ENCODE data around the gene CEP135. TPM values are rescaled to one million over a fixed set of nuclear protein-coding genes. Genes with fewer than 3 reads are reported as not detected.
"Not testable (repeated sequence)": the region's sequence is repeated elsewhere in the genome, so short reads cannot be mapped to it uniquely, and the experiment has no call there.

CEP135 gene
- total RNA-seq, 1 experiment from 2014 or later, result 0.81 TPM

GRCh38 chr4:55933611-55934010 lies 15.1 kb upstream of the CEP135 start:
- in situ Hi-C loops (cut with HindIII; ENCODE audit: low pct_unique_long_range_greater_than_20kb, low sequenced_read_pairs), result no loop called here
- peak; percentile 2 for DNase-seq (ENCODE audit: low read depth)

DNA sequence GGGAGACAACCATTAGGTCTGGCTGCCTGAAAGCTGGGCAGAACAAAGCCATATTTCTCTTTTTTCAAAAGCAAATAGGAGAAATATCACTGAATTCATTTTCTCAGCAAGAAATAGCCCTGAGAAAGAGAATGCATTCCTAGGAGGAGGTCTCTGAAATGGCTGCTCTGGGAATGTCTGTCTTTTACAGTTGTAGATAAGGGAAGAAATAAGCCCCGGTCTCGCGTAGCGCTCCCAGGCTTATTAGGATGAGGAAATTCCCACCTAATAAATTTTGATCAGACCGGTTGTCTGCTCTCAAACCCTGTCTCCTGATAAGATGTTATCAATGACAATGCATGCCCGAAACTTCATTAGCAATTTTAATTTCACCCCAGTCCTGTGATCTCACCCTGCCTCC lies 12.8 kb upstream of the CEP135 start:
- DNase-seq (ENCODE audit: low read depth); in situ Hi-C loops (cut with HindIII; ENCODE audit: low pct_unique_long_range_greater_than_20kb, low sequenced_read_pairs): not testable (repeated sequence)

DNA sequence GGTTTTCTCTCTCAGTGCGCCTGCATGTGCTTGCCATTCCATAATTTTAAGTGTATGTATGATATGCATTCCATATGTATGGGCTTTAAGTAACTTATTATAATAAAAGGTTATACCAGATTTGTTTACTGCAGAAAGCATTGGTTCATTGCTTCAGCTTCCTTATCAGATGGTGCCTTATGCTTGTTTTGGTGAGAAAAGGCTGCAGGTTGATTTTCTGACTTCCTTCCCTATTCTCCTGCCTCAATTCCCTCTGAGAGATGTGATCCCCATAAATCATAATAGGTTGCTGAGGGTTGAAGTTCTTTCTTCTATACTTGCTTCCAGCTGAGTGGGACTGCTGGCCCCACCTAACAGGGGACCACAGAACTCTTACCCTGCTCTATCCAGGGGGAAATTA lies 10.3 kb upstream of the CEP135 start:
- in situ Hi-C loops (cut with HindIII; ENCODE audit: low pct_unique_long_range_greater_than_20kb, low sequenced_read_pairs), result no loop called here
- DNase-seq (ENCODE audit: low read depth), result no peak

DNA sequence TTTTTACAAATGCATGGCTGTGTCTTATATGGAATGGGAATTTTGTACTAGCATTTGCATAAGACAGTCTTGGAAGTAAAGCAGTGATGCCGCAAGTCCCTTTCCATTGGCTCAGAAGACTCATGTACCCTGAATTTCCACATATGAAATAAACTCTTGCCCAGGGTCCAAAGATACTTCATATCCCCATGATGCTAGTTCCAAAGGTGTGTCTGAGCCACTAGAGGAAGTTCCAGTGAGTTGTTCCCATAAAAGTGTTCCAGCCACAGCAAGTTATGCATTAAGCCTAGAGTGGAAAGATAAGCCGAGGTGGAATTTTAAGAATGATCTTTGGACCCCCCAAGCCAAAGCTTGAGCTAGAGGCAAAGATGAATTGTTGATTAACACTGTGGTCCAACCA lies 9.3 kb upstream of the CEP135 start:
- no peak for DNase-seq (ENCODE audit: low read depth)
- in situ Hi-C loops (cut with HindIII; ENCODE audit: low pct_unique_long_range_greater_than_20kb, low sequenced_read_pairs), result no loop called here

DNA sequence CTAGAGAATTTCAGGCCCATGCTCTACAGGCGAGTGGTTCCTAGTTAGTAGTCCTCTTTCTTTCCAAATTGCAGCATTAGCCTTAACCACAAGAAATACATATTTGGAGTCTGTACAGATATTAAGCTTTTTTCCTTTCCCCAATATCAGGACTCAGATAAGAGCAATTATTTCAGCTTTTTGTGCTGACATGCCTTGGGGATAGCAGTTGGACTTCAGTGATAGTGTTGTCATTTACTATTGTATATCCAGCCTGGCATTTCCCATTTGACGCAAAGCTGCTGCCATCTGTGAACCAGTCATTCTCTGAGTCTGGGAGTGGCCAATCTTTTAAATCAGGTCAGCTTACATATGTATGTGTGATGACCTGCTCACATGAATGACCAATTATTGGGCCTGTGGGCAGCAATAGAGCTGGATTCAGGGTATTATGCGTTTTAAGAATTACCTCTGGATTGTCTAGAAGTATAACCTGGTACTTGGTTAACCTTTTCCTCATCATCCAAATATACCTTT lies 6.8 kb upstream of the CEP135 start:
- in situ Hi-C loops (cut with HindIII; ENCODE audit: low pct_unique_long_range_greater_than_20kb, low sequenced_read_pairs), result no loop called here
- DNase-seq (ENCODE audit: low read depth), result no peak

DNA sequence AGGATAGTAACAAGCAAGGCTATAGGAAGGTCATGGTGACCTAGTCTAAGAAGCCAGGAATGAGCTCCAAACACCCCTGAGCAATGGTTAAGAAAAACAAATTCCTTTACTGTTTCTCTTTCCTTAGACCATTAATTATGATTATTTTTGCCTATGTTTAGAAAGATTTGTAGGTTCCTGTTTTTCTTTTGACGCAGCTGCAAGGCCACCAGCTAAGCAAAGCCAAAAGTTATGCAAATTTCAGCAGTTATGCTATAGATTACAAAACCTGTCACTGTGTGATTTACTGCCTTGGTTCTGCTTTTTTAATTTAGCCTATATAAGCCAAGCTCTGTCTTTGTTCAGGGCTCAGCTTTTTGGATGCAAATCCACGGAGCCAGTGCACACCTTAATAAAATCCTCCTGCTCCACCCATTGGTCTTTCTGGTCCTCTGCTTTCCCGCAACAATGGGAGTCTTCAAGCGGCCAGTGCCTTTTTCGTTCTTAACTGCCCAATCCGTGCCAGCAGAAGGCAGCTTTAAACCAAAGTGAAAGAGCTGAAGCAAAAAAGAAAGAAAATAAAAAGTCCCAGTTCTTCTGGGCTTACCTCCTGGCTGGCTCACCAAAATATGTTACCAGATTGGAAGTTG lies 1.4 kb upstream of the CEP135 start:
- no peak for DNase-seq (ENCODE audit: low read depth)
- in situ Hi-C loops (cut with HindIII; ENCODE audit: low pct_unique_long_range_greater_than_20kb, low sequenced_read_pairs), result no loop called here

DNA sequence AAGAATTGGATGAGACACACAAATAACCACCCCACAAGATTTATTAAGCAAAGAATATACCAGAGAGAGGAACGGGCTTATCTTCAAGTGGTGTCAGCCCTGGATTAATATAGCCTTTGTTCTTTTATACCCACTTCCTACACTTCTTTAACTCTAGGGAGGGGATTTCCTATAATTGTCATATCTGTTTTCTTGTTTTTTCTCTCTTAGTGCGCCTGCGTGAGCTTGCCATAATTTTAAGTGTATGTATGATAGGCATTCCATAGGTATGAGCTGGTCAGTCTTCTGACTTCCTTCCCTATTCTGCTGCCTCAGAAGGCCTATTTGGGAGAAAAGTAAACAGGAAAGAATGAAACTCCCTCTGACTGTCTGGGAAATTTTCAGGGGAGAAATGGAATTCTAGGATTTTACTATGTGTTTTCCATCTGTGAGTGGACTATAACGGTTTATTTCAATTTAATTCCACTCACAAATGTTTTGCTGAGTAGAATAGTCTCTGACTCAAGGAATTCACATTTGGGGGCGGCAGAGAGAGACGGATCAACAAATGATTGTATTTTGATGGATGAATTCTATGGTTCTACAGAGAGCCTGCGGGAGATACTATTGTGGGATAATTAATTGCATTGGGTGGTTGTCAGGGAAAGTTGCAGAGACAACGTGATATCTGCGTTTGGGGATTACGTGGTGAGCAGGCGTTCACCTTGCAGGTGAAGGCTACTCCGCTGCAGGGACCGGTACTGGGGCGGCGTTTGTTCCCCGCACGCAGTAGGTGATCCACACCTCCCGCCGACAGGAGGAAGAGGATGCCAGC lies 626 bp upstream of the CEP135 start:
- DNase-seq (ENCODE audit: low read depth), result peak; percentile 43
- in situ Hi-C loops (cut with HindIII; ENCODE audit: low pct_unique_long_range_greater_than_20kb, low sequenced_read_pairs), result no loop called here

GRCh38 chr4:55949482-55949802 lies 697 bp downstream of the CEP135 start:
- in situ Hi-C loops (cut with HindIII; ENCODE audit: low pct_unique_long_range_greater_than_20kb, low sequenced_read_pairs), result no loop called here
- DNase-seq (ENCODE audit: low read depth), result no peak

- no peak for DNase-seq (ENCODE audit: low read depth)
- in situ Hi-C loops (cut with HindIII; ENCODE audit: low pct_unique_long_range_greater_than_20kb, low sequenced_read_pairs), result no loop called here
Measured at GRCh38 chr4:55951191-55951922, 2.6 kb downstream of the CEP135 start.

GRCh38 chr4:55955710-55956109 lies 7.0 kb downstream of the CEP135 start:
- no peak for DNase-seq (ENCODE audit: low read depth)

DNA sequence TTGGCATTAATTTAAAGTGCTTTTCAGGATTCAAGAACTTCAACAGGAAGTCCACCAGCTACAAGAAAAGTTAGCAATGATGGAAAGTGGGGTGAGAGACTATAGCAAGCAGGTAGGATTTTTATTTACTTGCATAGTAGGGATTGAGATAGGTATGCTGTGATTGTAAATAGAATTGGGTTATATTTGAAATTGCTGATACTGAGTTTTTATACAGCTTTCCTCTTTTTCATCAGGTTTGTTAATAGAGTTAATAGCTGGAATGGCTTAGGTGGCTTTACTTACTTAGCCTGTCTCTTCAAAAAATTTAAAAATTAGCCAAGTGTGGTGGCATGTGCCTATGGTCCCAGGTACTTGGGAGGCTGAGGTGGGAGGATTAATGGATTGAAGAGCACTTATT lies 10.9 kb downstream of the CEP135 start:
- in situ Hi-C loops (cut with HindIII; ENCODE audit: low pct_unique_long_range_greater_than_20kb, low sequenced_read_pairs), result no loop called here
- no peak for DNase-seq (ENCODE audit: low read depth)

More at GRCh38 chr4:55955710-55956109, 7.0 kb downstream of the CEP135 start:
- in situ Hi-C loops (cut with HindIII; ENCODE audit: low pct_unique_long_range_greater_than_20kb, low sequenced_read_pairs), result no loop called here

GRCh38 chr4:55964046-55964445 lies 15.3 kb downstream of the CEP135 start:
- DNase-seq (ENCODE audit: low read depth), result no peak
- in situ Hi-C loops (cut with HindIII; ENCODE audit: low pct_unique_long_range_greater_than_20kb, low sequenced_read_pairs), result no loop called here

GRCh38 chr4:55965585-55965984 lies 16.8 kb downstream of the CEP135 start:
- no peak for DNase-seq (ENCODE audit: low read depth)
- in situ Hi-C loops (cut with HindIII; ENCODE audit: low pct_unique_long_range_greater_than_20kb, low sequenced_read_pairs), result no loop called here

GRCh38 chr4:55966324-55966723 lies 17.6 kb downstream of the CEP135 start:
- DNase-seq (ENCODE audit: low read depth); in situ Hi-C loops (cut with HindIII; ENCODE audit: low pct_unique_long_range_greater_than_20kb, low sequenced_read_pairs): not testable (repeated sequence)

GRCh38 chr4:55967376-55967775 lies 18.6 kb downstream of the CEP135 start:
- in situ Hi-C loops (cut with HindIII; ENCODE audit: low pct_unique_long_range_greater_than_20kb, low sequenced_read_pairs), result no loop called here
- no peak for DNase-seq (ENCODE audit: low read depth)

DNA sequence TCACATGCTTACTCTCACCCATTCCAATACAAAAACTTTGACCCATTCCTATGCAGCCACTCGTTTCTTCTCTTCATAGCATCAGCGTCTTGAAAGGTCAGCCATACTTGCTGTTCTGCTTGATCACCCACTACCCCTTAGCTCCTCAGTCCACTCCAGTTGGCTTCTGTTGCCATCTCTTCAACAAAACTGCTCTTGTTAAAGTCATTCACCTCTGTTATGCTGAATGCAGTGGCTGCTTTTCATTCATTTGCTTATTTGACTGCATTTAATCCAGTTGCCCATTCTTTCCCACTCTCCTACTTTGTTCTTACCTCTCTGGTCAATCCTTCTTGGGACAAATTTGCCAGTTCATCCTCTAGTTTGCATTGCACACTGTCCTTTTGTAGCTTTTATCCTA lies 24.9 kb downstream of the CEP135 start:
- DNase-seq (ENCODE audit: low read depth), result no peak
- in situ Hi-C loops (cut with HindIII; ENCODE audit: low pct_unique_long_range_greater_than_20kb, low sequenced_read_pairs), result no loop called here

DNA sequence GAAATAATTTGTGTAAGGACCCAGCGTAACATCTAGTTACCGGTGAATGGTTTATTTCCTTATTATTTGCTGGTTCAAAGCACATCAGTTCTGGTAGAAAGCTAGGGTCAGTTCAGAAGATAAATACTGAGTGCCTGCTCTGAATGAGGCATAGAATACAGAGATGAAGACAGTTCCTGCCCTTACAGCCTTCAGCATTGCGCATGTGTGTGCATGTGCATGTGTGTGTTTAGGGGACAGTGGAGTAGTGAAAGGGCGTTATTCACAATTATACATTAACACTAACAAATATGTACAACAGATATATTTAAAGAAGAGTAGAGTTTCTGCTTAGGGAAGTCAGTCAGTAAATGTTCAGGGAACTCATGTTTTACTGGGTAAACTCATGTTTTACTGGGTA lies 29.1 kb downstream of the CEP135 start:
- in situ Hi-C loops (cut with HindIII; ENCODE audit: low pct_unique_long_range_greater_than_20kb, low sequenced_read_pairs), result no loop called here
- no peak for DNase-seq (ENCODE audit: low read depth)

DNA sequence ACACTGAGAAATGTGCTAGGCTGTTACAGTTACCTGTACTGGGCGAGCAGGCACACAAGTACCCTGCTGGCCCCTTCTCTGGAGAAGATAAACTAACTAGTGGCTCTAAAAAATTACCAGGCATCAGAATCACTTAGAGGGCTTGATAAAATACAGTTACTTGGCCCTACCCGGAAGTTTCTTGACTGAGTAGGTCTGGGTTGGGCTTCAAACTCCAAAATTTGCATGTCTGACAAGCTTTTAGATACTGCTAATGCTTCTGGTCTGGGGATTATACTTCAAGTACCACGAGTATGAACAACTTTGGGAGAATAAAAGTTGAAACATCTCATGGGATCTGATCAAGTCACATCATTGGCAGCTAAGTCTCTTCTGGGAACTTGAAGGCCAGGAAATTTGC lies 30.8 kb downstream of the CEP135 start:
- no peak for DNase-seq (ENCODE audit: low read depth)
- in situ Hi-C loops (cut with HindIII; ENCODE audit: low pct_unique_long_range_greater_than_20kb, low sequenced_read_pairs), result no loop called here

DNA sequence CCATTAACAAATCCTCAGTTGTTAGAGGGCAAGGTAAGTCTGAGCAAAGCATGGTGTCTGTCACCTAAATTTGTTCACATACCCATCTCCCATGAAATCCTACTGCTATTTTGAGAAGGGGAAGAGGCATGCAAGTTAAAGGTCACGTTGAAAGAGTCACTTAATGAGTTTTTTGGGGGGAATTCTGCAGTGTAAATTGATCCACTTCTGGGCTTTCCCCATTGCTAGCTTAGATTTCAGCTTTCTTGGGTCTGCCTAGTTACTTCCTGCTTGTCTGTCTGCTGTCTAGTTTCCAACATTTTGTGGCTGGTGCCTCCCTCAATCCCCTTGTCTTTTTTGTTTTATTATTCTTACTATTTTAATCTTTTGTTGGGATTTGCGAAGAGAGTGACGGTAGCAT lies 32.0 kb downstream of the CEP135 start:
- in situ Hi-C loops (cut with HindIII; ENCODE audit: low pct_unique_long_range_greater_than_20kb, low sequenced_read_pairs), result no loop called here
- DNase-seq (ENCODE audit: low read depth), result no peak

Data from Caki2 (cell line).